ENCODE data around the gene MMP14. TPM values are rescaled to one million over a fixed set of nuclear protein-coding genes. Genes with fewer than 3 reads are reported as not detected.
A peak's percentile ranks its signal among the peaks of the same experiment; 100 is the strongest.

The MMP14 gene
- total and polyA plus RNA-seq, 2 of the 8 experiments (the other 6 are each of a cell fraction or from before 2014, with no cell fraction given): 58.2 to 86.8 TPM

DNA sequence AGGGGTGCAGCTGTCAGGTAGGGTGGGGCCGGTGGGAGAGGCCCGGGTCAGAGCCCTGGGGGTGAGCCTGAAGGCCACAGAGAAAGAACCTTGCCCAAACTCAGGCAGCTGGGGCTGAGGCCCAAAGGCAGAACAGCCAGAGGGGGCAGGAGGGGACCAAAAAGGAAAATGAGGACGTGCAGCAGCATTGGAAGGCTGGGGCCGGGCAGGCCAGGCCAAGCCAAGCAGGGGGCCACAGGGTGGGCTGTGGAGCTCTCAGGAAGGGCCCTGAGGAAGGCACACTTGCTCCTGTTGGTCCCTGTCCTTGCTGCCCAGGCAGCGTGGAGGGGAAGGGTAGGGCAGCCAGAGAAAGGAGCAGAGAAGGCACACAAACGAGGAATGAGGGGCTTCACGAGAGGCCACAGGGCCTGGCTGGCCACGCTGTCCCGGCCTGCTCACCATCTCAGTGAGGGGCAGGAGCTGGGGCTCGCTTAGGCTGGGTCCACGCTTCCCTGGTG, 10.5 kb downstream of the MMP14 start:
- ChIA-PET CTCF (ENCODE audit: partially characterized antibody) (interaction anchor here (1.0 to 56.0 kb wide), 4 partner anchors 9 to 277 kb away, joined by 3 to 1562 read pairs (median 6); partner anchors contain the start of genes MMP14, MRPL52 and SLC7A7), POLR2A (ENCODE audit: partially characterized antibody) (interaction anchor here (2.7 to 13.9 kb wide), 2 partner anchors 13 to 25 kb away, joined by 9 to 203 read pairs; partner anchors contain the start of genes MMP14 and MRPL52)
- Histone ChIP-seq H2BK5ac (ENCODE audit: low read depth, low read length) (no peak overlapping the region), H3K23me2 (ENCODE audit: low read depth, low read length) (no peaks in the 10 kb centered on the region), H3K27me3 (replicated peaks in 1 of 4; ENCODE audit: control insufficient read depth in 3 of 4, extremely low read depth in 1 of 4, insufficient read depth in 3 of 4, low read length in 3 of 4) (no peaks in the 10 kb centered on the region), H2BK12ac (ENCODE audit: low read depth, low read length) (0 out of 2 replicates have a peak overlapping the region, but pooled peaks have one; percentile 9), H3K18ac (ENCODE audit: extremely low read depth, low read length) (no peak overlapping the region; the same call in 1 of the 2 replicates), H3K27ac (ENCODE audit: low read depth, low read length) (no peak overlapping the region), H3K4me3 (ENCODE audit: extremely low read depth in 1 of 4, insufficient read depth in 2 of 4, low read depth in 3 of 4, low read length in 4 of 4) (no peak overlapping the region), H3K56ac (replicated peaks; ENCODE audit: insufficient read length, low read depth, low read length) (no peak overlapping the region), H3K79me2 (ENCODE audit: control insufficient read depth in 1 of 2, insufficient read depth in 2 of 2, low read length in 2 of 2) (no peaks in the 10 kb centered on the region), H4K91ac (replicated peaks; ENCODE audit: insufficient read length, low read length) (peak overlapping the region; percentile 44), H2BK120ac (replicated peaks; ENCODE audit: low read depth, low read length) (no peak overlapping the region), H3K4me2 (ENCODE audit: insufficient read depth in 1 of 2, low read depth in 2 of 2, low read length in 2 of 2) (no peak overlapping the region), H4K20me1 (replicated peaks in 1 of 2; ENCODE audit: control insufficient read depth in 1 of 2, insufficient read depth in 2 of 2, low read length in 2 of 2) (peaks cover 0 to 2% of the 10 kb centered on the region in 2 experiments), H3K4me1 (replicated peaks in 1 of 4; ENCODE audit: control insufficient read depth in 3 of 4, insufficient read depth in 4 of 4, low read length in 3 of 4) (peaks cover 4 to 20% (median 10%) of the 10 kb centered on the region in 4 experiments), H2AFZ (ENCODE audit: low read length) (no peak overlapping the region), H4K8ac (ENCODE audit: extremely low read depth, insufficient read depth, low read length) (0 out of 2 replicates have a peak overlapping the region, but pooled peaks have one; percentile 42), H4K5ac (ENCODE audit: insufficient read length, low read depth, low read length) (no peak overlapping the region), H2BK20ac (ENCODE audit: low read length) (no peak overlapping the region), H3K9me3 (ENCODE audit: insufficient read depth in 2 of 2, low read depth in 1 of 2, low read length in 1 of 2) (no peaks in the 10 kb centered on the region), H3K23ac (ENCODE audit: insufficient read length) (no peak overlapping the region), H2BK15ac (ENCODE audit: low read length) (0 out of 2 replicates have a peak overlapping the region, but pooled peaks have one; percentile 81), H3K79me1 (ENCODE audit: low read depth, low read length) (no peaks in the 10 kb centered on the region), H2AK5ac (ENCODE audit: low read depth, low read length) (no peak overlapping the region), H3K4ac (replicated peaks; ENCODE audit: insufficient read length, low read depth, low read length) (no peak overlapping the region), H3K36me3 (ENCODE audit: control insufficient read depth in 2 of 4, insufficient read depth in 4 of 4, low read length in 3 of 4) (peaks cover 4 to 39% (median 25%) of the 10 kb centered on the region in 4 experiments; a peak in 7 of 8 replicates), H3K9ac (replicated peaks in 1 of 4; ENCODE audit: extremely low read depth in 1 of 4, low read depth in 3 of 4, low read length in 3 of 4) (no peak overlapping the region; a peak in 1 of 7 replicates), H3K14ac (ENCODE audit: insufficient read length) (no peak overlapping the region)
- DNase-seq (ENCODE audit: low read depth in 1 of 2, low spot score in 2 of 2) (no peak), FAIRE-seq (no peak)
- WGBS, 2 experiments (ENCODE audit: extremely low coverage in 1 of 2, insufficient coverage in 1 of 2, insufficient read length in 1 of 2, insufficient replicate concordance in 2 of 2, low coverage in 1 of 2, low lambda C conversion rate in 2 of 2, missing lambda C conversion rate in 1 of 2): 76% methylated on average over 6 of the region's 11 CpGs; no CpG with 5 or more reads in 1 of the 2 experiments
- TF ChIP-seq CBX5 (IDR thresholded peaks at IDR 0.05; ENCODE audit: low read depth, low read length): no peak
- TF ChIP-seq, protein P1, sequence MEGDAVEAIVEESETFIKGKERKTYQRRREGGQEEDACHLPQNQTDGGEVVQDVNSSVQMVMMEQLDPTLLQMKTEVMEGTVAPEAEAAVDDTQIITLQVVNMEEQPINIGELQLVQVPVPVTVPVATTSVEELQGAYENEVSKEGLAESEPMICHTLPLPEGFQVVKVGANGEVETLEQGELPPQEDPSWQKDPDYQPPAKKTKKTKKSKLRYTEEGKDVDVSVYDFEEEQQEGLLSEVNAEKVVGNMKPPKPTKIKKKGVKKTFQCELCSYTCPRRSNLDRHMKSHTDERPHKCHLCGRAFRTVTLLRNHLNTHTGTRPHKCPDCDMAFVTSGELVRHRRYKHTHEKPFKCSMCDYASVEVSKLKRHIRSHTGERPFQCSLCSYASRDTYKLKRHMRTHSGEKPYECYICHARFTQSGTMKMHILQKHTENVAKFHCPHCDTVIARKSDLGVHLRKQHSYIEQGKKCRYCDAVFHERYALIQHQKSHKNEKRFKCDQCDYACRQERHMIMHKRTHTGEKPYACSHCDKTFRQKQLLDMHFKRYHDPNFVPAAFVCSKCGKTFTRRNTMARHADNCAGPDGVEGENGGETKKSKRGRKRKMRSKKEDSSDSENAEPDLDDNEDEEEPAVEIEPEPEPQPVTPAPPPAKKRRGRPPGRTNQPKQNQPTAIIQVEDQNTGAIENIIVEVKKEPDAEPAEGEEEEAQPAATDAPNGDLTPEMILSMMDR (IDR thresholded peaks at IDR 0.05; ENCODE audit: control extremely low read depth in 1 of 3, insufficient read depth in 1 of 3, low read depth in 1 of 3, low read length in 3 of 3): no peak

All from H1 (cell line).